Vagina (tissue), 2 donors: ENCODE data around the gene PDE3A. TPM values are rescaled to one million over a fixed set of nuclear protein-coding genes. Genes with fewer than 3 reads are reported as not detected.
"Not testable (repeated sequence)": the region's sequence is repeated elsewhere in the genome, so short reads cannot be mapped to it uniquely, and the experiment has no call there.

Source experiments
- DNase-seq, 2 donors: peaks; one replicate each; pipeline ENCODE4 v3.0.0-alpha.2; 2017; ENCODE audit errors: extremely low spot score in 2 of 2
- H3K27ac ChIP-seq: fragments of 200-600 bp; sonication (generic); one replicate; pipeline ENCODE4 v1.5.1; 2019
- H3K27me3 ChIP-seq: fragments of 200-600 bp; sonication (generic); one replicate; pipeline ENCODE4 v1.5.1; 2019
- H3K36me3 ChIP-seq, 2 donors: fragments of 200-600 bp; sonication (generic); one replicate each; pipeline ENCODE4 v1.5.1; 2017 to 2019
- H3K4me1 ChIP-seq: fragments of 200-600 bp; sonication (generic); one replicate; pipeline ENCODE4 v1.5.1; 2019
- H3K4me3 ChIP-seq, 2 donors: fragments of 200-600 bp; sonication (generic); 1 replicate in 1 of 2; 2 replicates in 1 of 2; pipeline ENCODE4 v1.5.1; 2016 to 2019
- H3K9me3 ChIP-seq: fragments of 200-600 bp; sonication (generic); one replicate; pipeline ENCODE4 v1.5.1; 2019
- CTCF ChIP-seq, 3 experiments: fragments of 450-650 bp in 2 of 3; fragments of 200-600 bp in 1 of 3; sonication (generic) in 1 of 3; IDR thresholded peaks; one replicate each; pipeline ENCODE4 v1.5.1; 2017 to 2019; ENCODE audit warnings: antibody characterized with exemption in 3 of 3, mild to moderate bottlenecking in 2 of 3, moderate library complexity in 2 of 3
- POLR2A ChIP-seq, 2 donors: fragments of 450-650 bp; IDR thresholded peaks; one replicate each; pipeline ENCODE4 v1.6.1; 2017; ENCODE audit warnings: antibody characterized with exemption in 2 of 2, mild to moderate bottlenecking in 2 of 2, moderate library complexity in 2 of 2
- POLR2AphosphoS5 ChIP-seq, 2 donors: sonication (generic); formaldehyde crosslinking; IDR thresholded peaks; one replicate each; pipeline ENCODE4 v1.9.0; 2017; ENCODE audit warnings: antibody characterized with exemption in 2 of 2, mild to moderate bottlenecking in 2 of 2, low read depth in 1 of 2; ENCODE audit not compliant: insufficient read depth in 1 of 2
- intact Hi-C: fragments of 100-400 bp; cut with DNase I; formaldehyde crosslinking; loops from one replicate; pipeline ENCODE4 v1.15.1; 2023
- total RNA-seq: library from RNA; depleted of rRNA; stranded (reverse); fragments of >200 nt; gene quantifications from one replicate; pipeline ENCODE4 v1.2.3, GENCODE V29; 2016

The PDE3A gene
- total RNA-seq, 1 donor from 2014 or later = 9.6 TPM

- H3K36me3 ChIP-seq = no peaks in the 10 kb centered on the region
- no peaks in the 10 kb centered on the region for H3K27me3 ChIP-seq
- no peak for DNase-seq
- intact Hi-C loops = no loop called here
- H3K27ac ChIP-seq = no peak overlapping the region
- no peaks in the 10 kb centered on the region for H3K4me1 ChIP-seq
- no peak overlapping the region for H3K4me3 ChIP-seq
- TF ChIP-seq CTCF (IDR thresholded peaks at IDR 0.05) = no peak
- no peak for TF ChIP-seq POLR2A (IDR thresholded peaks at IDR 0.05)
- no peak for TF ChIP-seq POLR2AphosphoS5 (IDR thresholded peaks at IDR 0.05; ENCODE audit: insufficient read depth in 1 of 2, low read depth in 1 of 2)
- no peaks in the 10 kb centered on the region for H3K9me3 ChIP-seq
Measured at GRCh38 chr12:20382117-20382516, 13.8 kb downstream of the PDE3A start.

DNA sequence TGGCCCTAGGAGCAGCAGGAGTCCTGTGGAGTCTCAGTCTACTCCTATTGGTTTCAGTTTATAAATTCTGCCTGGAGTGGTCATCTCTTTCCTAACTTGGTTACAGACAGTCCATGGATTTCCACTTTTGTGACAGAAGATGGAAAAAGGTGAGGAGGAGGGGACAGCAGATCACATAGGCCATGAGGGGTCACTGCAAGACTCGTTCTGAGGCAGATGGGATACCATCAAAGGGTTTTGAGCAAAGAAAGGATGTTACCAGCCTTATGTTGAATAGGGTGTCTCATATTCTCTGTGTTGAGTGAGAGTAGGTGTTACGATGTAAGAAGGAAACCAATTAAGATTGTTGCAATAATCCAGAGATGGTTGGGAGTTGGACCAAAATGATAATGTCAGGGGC lies 15.3 kb downstream of the PDE3A start:
- H3K4me1 ChIP-seq = no peaks in the 10 kb centered on the region
- H3K4me3 ChIP-seq = no peak overlapping the region
- TF ChIP-seq POLR2AphosphoS5 (IDR thresholded peaks at IDR 0.05; ENCODE audit: insufficient read depth in 1 of 2, low read depth in 1 of 2) (no peak), CTCF (IDR thresholded peaks at IDR 0.05) (no peak), POLR2A (IDR thresholded peaks at IDR 0.05) (no peak)
- H3K9me3 ChIP-seq = no peaks in the 10 kb centered on the region
- H3K27ac ChIP-seq = no peak overlapping the region
- intact Hi-C loops = no loop called here
- H3K36me3 ChIP-seq = no peaks in the 10 kb centered on the region
- no peaks in the 10 kb centered on the region for H3K27me3 ChIP-seq
- DNase-seq = no peak

DNA sequence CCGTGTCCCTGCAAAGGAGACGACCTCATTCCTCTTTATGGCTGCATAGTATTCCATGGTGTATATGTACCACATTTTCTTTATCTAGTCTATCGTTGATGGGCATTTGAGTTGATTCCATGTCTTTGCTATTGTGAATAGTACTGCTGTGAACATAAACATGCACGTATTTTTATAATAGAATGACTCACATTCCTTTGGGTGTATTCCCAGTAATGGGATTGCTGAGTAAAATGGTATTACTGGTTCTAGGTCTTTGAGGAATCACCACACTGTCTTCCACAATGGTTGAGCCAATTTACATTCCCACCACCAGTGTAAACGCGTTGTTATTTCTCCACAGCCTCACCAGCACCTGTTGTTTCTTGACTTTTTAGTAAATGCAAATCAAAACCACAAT lies 16.5 kb downstream of the PDE3A start:
- DNase-seq, H3K4me1 ChIP-seq: not testable (repeated sequence)

DNA sequence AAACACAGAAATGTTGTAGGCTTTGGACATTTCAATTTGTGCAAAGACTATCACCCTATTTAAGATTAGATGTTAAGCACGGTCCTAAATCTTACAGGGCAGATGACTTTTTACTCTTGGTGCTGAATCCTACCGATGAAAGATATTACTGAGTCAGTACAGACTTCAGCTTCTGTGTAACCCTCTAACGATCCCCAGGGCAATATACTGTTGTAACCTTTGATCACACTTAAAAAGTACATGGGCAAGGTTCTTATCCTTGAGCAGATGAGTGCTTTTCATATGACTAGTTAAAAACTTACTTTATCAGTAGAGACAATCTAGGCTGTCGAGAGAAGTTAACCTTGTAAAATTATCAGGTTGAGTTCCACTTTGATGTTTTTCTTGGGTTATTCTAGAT lies 22.5 kb downstream of the PDE3A start:
- H3K9me3 ChIP-seq = no peaks in the 10 kb centered on the region
- intact Hi-C loops = no loop called here
- no peak for TF ChIP-seq POLR2A (IDR thresholded peaks at IDR 0.05)
- TF ChIP-seq POLR2AphosphoS5 (IDR thresholded peaks at IDR 0.05; ENCODE audit: insufficient read depth in 1 of 2, low read depth in 1 of 2) = no peak
- no peak for TF ChIP-seq CTCF (IDR thresholded peaks at IDR 0.05)
- H3K4me3 ChIP-seq = no peak overlapping the region
- H3K27ac ChIP-seq = no peak overlapping the region
- no peaks in the 10 kb centered on the region for H3K27me3 ChIP-seq
- H3K4me1 ChIP-seq = no peaks in the 10 kb centered on the region
- no peak for DNase-seq
- no peaks in the 10 kb centered on the region for H3K36me3 ChIP-seq

More for the DNA sequence above, 16.5 kb downstream of the PDE3A start:
- H3K9me3 ChIP-seq, H3K36me3 ChIP-seq, H3K4me3 ChIP-seq, intact Hi-C loops, H3K27ac ChIP-seq, H3K27me3 ChIP-seq: not testable (repeated sequence)

- intact Hi-C loops = no loop called here
- H3K27me3 ChIP-seq = no peaks in the 10 kb centered on the region
- H3K27ac ChIP-seq = no peak overlapping the region
- no peak for DNase-seq
- H3K4me3 ChIP-seq = no peak overlapping the region
- H3K36me3 ChIP-seq = no peaks in the 10 kb centered on the region
- no peaks in the 10 kb centered on the region for H3K4me1 ChIP-seq
- TF ChIP-seq POLR2AphosphoS5 (IDR thresholded peaks at IDR 0.05; ENCODE audit: insufficient read depth in 1 of 2, low read depth in 1 of 2) (no peak), POLR2A (IDR thresholded peaks at IDR 0.05) (no peak), CTCF (IDR thresholded peaks at IDR 0.05) (no peak)
- no peaks in the 10 kb centered on the region for H3K9me3 ChIP-seq
Measured at GRCh38 chr12:20392339-20392738, 24.0 kb downstream of the PDE3A start.

DNA sequence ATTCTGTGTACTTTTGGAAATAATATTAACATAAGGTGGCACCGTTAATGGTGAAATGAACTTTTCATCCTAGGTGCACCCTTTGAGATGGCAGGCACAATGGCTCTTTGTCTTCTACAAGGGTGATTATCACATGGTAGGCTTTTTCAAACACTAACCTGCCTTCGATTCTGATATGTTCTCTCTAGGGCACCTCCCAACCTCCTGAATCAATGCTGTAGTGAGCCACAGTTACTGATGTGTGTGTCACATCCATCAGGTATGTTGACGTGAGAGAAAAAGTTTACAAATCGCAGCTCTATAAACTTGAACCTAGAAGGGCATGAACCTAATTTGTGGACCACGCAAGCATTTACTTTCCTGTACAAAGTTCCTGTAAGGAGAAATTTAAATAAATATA lies 25.4 kb downstream of the PDE3A start:
- no peak for DNase-seq
- Histone ChIP-seq H3K9me3 (no peaks in the 10 kb centered on the region), H3K27me3 (no peaks in the 10 kb centered on the region), H3K4me3 (no peak overlapping the region), H3K4me1 (no peaks in the 10 kb centered on the region), H3K27ac (no peak overlapping the region), H3K36me3 (no peaks in the 10 kb centered on the region)
- no peak for TF ChIP-seq POLR2A (IDR thresholded peaks at IDR 0.05)
- TF ChIP-seq POLR2AphosphoS5 (IDR thresholded peaks at IDR 0.05; ENCODE audit: insufficient read depth in 1 of 2, low read depth in 1 of 2) = no peak
- TF ChIP-seq CTCF (IDR thresholded peaks at IDR 0.05) = no peak
- intact Hi-C loops = no loop called here
